ENCODE results near the gene PHF20.

GRCh38 chr20:35724321-35725230 is 47.2 kb upstream of the PHF20 start:
- TF ChIP-seq POLR2A (IDR thresholded peaks at IDR 0.05) (no peak), CTCF (IDR thresholded peaks at IDR 0.05) (no peak)
